Astrocyte of the cerebellum (primary cell): ENCODE data around the gene PLPP4.
A peak's percentile ranks its signal among the peaks of the same experiment; 100 is the strongest.

Experiments used
- DNase-seq: peaks from one replicate; pipeline ENCODE4 v3.0.0-alpha.2; 2011; ENCODE audit warnings: low read depth
- H3K4me3 ChIP-seq: 2 replicates; pipeline ENCODE4 v1.5.1; 2011; ENCODE audit warnings: mild to moderate bottlenecking, low read depth, low read length, moderate library complexity
- in situ Hi-C: cut with HindIII; loops from 2 replicates; pipeline ENCODE4 v1.10.0; 2017; ENCODE audit warnings: low sequenced_read_pairs
- TF ChIP-seq, protein P1 (sequence below): IDR thresholded peaks from 2 replicates; pipeline ENCODE4 v1.5.1; 2012; ENCODE audit warnings: low read length, low read depth, moderate library complexity, mild to moderate bottlenecking; ENCODE audit errors: missing control alignments

The PLPP4 gene

DNA sequence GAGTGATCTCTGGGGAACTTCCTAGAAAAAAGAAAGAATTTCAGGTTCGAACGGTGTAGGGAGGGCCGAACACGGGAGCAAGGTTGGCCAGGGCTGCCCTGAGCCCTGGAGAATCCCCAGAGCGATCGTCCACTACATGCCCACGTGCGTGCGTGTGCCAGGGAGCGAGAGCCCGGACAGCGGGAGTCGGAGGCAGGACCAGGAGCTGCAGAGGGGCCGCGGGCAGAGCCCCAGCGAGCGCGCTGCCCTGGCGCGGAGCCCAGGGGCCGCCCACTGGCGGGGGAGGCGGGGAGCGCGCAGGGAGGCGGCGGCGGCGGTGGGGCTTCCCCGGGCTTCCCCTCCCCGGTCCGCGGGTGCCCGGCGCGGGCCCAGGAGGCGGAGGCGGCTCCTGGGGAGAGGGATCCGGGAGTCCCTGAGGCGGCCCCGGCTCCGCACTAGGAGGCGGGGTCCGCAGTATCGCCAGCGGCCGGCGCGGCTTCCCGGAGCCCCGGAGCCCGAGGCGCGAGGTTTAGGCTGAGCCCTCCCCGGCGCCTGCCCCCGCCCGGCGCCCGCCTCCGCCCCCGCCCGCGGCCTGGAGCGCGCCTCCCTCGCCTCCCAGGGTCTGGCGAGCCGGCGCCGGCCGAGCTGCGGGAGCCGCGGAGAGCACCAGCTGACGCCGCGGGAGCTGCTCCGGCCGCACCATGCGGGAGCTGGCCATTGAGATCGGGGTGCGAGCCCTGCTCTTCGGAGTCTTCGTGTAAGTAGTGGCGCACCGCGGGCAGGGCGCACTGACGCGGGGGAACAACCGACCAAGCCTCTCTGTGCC is at the start of gene PLPP4:
TSS of gene PLPP4 (plus strand) at position 602 of the 805 bp plus-strand sequence. CDS start at position 681, 79 bp downstream.
- H3K4me3 ChIP-seq: peak within 1 kb of the TSS; percentile 57
- DNase-seq: no peak

DNA sequence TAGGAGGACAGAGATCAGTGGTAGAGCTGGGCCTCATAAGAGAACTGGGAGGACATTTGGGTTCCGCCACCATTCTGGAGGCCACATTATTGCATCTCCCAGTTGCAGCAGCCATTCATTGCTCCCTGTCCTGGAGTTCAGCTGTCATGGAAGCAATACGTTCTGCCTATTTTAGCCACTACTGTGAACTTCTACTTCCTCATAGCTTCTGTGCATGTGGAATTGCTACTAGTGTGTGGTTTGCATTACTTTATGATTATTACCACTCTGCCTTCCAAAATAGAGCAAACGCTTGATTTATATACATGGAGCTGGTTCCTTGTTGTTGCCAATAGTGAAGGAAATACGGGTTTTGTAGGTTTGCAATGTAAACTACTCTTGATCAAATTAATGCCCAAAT is 47.2 kb upstream of the PLPP4 start:
- no peak for DNase-seq
- no peak overlapping the region for H3K4me3 ChIP-seq
- TF ChIP-seq, protein P1, sequence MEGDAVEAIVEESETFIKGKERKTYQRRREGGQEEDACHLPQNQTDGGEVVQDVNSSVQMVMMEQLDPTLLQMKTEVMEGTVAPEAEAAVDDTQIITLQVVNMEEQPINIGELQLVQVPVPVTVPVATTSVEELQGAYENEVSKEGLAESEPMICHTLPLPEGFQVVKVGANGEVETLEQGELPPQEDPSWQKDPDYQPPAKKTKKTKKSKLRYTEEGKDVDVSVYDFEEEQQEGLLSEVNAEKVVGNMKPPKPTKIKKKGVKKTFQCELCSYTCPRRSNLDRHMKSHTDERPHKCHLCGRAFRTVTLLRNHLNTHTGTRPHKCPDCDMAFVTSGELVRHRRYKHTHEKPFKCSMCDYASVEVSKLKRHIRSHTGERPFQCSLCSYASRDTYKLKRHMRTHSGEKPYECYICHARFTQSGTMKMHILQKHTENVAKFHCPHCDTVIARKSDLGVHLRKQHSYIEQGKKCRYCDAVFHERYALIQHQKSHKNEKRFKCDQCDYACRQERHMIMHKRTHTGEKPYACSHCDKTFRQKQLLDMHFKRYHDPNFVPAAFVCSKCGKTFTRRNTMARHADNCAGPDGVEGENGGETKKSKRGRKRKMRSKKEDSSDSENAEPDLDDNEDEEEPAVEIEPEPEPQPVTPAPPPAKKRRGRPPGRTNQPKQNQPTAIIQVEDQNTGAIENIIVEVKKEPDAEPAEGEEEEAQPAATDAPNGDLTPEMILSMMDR: no peak
- in situ Hi-C loops: no loop called here

More for the DNA sequence above, at the start of gene PLPP4:
- in situ Hi-C loops: no loop called here
- TF ChIP-seq, protein P1: no peak

DNA sequence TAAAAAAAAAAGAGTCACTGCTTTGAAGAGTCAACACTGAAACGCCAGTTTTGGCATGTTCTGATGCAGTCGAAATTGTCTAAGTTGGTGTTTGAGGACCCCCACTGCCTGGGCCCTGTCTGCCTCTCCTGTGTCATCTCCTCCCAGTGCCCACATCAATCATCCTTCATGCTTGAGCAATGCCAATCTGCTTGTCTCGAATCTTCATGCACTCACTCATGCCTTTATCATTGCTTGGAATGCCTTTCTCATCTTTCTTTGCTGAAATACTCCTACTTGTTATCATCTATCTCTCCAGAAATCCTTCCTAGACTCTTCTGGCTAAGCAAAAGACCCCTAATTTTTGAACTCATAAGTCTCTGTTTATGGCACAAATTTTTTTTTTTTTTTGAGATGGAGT is 42.1 kb upstream of the PLPP4 start:
- DNase-seq: no peak
- in situ Hi-C loops: no loop called here
- no peak overlapping the region for H3K4me3 ChIP-seq
- TF ChIP-seq, protein P1: no peak

- TF ChIP-seq, protein P1: no peak
- in situ Hi-C loops: no loop called here
- DNase-seq: peak; percentile 89
- H3K4me3 ChIP-seq: no peak overlapping the region
Observed at GRCh38 chr10:120415709-120416330, 41.2 kb upstream of the PLPP4 start.

GRCh38 chr10:120420421-120420820 is 36.6 kb upstream of the PLPP4 start:
- in situ Hi-C loops: no loop called here
- no peak overlapping the region for H3K4me3 ChIP-seq
- no peak for DNase-seq
- TF ChIP-seq, protein P1: no peak

- DNase-seq: no peak
- in situ Hi-C loops: no loop called here
- TF ChIP-seq, protein P1: no peak
- no peak overlapping the region for H3K4me3 ChIP-seq
Observed at GRCh38 chr10:120421250-120421649, 35.8 kb upstream of the PLPP4 start.
